Fibroblast of pulmonary artery (primary cell): ENCODE measurements around the gene LDLR.
"Not testable (repeated sequence)": the region's sequence is repeated elsewhere in the genome, so short reads cannot be mapped to it uniquely, and the experiment has no call there.

Experiments used
- DNase-seq: peaks from one replicate; pipeline ENCODE4 v3.0.0-alpha.2; 2010; ENCODE audit warnings: low read depth
- H3K4me3 ChIP-seq: replicated peaks from 2 replicates; pipeline ENCODE4 v1.5.1; 2011; ENCODE audit warnings: low read depth, mild to moderate bottlenecking, control low read depth, low read length, moderate library complexity
- TF ChIP-seq, protein P1 (sequence below): IDR thresholded peaks from 2 replicates; pipeline ENCODE4 v1.5.1; 2011; ENCODE audit warnings: mild to moderate bottlenecking, control low read depth, low read length, inconsistent platforms; ENCODE audit errors: missing control alignments

Gene LDLR

DNA sequence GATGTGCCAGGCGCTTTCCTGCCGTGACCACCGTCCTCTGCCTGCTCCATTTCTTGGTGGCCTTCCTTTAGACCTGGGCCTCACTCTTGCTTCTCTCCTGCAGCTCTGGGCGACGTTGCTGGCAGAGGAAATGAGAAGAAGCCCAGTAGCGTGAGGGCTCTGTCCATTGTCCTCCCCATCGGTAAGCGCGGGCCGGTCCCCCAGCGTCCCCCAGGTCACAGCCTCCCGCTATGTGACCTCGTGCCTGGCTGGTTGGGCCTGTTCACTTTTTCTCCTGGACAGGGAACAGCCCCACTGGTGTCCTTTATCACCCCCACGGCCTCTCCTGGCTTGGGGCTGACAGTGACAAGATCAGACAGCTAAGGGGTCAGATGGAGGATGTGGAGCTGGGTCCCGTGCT, 38.6 kb downstream of the LDLR start:
- no peak for DNase-seq
- no peak overlapping the region for H3K4me3 ChIP-seq
- TF ChIP-seq, protein P1, sequence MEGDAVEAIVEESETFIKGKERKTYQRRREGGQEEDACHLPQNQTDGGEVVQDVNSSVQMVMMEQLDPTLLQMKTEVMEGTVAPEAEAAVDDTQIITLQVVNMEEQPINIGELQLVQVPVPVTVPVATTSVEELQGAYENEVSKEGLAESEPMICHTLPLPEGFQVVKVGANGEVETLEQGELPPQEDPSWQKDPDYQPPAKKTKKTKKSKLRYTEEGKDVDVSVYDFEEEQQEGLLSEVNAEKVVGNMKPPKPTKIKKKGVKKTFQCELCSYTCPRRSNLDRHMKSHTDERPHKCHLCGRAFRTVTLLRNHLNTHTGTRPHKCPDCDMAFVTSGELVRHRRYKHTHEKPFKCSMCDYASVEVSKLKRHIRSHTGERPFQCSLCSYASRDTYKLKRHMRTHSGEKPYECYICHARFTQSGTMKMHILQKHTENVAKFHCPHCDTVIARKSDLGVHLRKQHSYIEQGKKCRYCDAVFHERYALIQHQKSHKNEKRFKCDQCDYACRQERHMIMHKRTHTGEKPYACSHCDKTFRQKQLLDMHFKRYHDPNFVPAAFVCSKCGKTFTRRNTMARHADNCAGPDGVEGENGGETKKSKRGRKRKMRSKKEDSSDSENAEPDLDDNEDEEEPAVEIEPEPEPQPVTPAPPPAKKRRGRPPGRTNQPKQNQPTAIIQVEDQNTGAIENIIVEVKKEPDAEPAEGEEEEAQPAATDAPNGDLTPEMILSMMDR: no peak

DNA sequence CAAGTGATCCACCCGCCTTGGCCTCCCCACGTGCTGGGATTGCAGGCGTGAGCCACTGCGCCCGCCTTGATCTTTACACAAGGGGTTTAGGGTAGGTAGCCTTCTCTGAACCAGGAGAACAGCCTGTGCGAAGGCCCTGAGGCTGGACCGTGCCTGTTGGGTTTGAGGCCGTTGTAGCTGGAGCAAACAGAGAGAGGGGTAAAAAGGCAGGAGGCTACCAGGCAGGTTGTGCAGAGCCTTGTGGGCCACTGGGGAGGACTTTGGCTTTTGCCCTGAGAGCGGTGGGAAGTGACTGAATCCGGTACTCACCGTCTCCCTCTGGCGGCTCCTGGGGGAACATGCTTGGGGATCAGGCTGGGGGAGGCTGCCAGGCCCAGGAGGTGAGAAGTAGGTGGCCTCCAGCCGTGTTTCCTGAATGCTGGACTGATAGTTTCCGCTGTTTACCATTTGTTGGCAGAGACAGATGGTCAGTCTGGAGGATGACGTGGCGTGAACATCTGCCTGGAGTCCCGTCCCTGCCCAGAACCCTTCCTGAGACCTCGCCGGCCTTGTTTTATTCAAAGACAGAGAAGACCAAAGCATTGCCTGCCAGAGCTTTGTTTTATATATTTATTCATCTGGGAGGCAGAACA, 41.7 kb downstream of the LDLR start:
- H3K4me3 ChIP-seq: no peak overlapping the region
- TF ChIP-seq, protein P1: peak; percentile 91
- DNase-seq: peak; percentile 74

DNA sequence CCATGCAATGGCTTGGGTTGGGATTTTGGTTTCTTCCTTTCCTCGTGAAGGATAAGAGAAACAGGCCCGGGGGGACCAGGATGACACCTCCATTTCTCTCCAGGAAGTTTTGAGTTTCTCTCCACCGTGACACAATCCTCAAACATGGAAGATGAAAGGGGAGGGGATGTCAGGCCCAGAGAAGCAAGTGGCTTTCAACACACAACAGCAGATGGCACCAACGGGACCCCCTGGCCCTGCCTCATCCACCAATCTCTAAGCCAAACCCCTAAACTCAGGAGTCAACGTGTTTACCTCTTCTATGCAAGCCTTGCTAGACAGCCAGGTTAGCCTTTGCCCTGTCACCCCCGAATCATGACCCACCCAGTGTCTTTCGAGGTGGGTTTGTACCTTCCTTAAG, 42.2 kb downstream of the LDLR start:
- TF ChIP-seq, protein P1: no peak
- no peak overlapping the region for H3K4me3 ChIP-seq
- DNase-seq: no peak

DNA sequence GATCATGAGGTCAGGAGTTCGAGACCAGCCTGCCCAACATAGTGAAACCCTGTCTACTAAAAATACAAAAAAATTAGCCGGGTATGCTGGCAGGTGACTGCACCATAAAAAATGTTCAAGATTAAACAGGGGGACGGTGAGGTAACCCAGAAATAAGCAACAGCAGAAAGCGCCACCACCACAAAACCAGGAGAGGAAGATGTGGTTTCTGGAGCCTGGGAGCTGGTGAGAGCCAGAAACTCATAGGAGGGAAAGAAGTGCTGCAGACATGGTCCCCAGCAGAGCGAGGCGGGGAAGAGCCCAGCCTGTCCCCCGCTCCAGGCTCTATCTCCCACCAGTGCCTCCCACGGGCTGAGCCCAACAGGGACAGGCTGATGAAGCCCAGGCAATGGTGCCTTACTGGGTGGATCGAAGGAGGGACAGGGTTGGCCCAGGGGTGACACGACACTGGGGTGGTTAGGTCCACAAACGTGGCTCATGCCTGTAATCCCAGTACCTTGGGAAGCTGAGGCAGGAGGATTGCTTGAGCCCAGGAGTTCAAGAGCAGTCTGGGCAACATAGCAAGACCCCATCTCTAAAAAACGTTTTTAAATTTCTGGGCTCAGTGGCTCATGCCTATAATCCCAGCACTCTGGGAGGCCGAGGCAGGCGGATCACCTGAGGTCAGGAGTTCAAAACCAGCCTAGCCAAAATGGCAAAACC, 47.3 kb downstream of the LDLR start:
- DNase-seq: no peak
- no peak overlapping the region for H3K4me3 ChIP-seq
- TF ChIP-seq, protein P1: no peak

DNA sequence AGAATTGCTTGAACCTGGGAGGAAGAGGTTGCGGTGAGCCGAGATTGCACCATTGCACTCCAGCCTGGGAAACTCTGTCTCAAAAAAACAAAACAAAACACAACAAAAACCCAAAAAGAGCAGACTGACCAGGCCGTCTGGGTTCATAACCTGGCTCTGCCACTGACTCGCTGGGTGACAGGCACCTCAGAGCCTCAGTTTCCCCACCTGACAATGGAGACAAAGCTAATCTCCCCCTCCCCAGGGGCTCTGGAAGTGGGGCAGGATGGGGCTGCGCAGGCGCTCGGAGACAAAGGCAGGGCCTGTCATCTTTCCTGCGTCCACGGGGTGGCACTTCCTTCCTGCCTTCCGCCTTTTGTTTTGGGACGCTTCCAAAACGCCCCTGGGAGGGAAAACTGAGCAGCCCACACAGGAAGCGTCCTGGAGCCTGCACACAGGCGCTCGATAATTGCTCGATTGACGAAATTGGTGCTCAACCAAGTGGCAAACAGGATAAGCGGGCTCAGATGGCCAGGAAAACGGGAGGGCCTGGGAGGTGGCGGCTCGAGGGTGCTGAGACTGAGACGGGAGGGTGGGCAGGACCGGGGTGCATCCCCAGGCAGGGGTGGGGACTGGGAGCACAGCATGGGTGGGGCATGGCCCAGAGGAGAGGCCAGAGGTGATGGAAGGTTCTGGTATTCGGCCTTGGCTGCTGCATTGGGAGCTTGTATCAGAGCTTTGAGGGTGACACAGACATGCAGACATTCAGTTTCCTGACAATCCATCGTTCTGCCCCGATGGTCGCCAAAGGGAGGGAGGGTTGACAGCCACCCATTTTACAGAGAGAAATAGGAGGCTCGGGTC, 48.5 kb downstream of the LDLR start:
- TF ChIP-seq, protein P1: peak; percentile 68
- DNase-seq: peak; percentile 91
- peak overlapping the region; percentile 14 for H3K4me3 ChIP-seq

DNA sequence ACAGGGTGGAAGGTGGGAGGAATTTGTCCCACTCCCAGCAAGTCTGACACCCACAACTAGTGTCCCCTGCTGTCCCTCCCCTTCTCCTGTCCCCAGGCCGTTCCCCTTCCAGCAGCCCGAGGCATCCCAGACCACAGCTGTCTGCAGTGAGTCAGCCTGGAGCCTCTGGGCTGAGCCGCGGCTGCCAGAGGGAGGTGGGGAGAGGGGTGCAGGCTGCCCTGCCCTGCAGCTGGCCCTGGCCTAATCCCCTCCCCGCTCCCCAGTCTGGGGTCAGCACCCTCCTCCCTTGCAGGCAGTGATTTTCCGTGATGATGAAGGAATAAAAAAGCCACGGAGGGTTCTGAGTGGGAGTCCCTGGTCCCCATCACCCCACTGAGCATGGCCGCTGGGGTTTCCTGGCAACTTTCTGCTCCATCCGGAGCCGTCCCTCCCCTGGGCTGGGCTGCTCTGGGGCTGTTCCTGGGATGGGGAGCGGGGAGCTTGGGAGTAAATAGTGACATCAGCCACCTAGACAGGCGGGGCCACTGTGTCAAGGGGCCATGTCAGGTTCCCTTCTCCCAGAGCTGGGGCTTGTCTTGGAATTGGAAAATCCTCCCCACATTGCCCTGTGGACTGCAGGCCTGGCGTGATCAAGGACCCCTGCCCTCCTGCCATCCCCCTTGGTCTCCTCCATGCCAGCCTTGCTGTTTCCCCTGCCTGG, 49.5 kb downstream of the LDLR start:
- TF ChIP-seq, protein P1: no peak
- no peak overlapping the region for H3K4me3 ChIP-seq
- DNase-seq: peak; percentile 79

DNA sequence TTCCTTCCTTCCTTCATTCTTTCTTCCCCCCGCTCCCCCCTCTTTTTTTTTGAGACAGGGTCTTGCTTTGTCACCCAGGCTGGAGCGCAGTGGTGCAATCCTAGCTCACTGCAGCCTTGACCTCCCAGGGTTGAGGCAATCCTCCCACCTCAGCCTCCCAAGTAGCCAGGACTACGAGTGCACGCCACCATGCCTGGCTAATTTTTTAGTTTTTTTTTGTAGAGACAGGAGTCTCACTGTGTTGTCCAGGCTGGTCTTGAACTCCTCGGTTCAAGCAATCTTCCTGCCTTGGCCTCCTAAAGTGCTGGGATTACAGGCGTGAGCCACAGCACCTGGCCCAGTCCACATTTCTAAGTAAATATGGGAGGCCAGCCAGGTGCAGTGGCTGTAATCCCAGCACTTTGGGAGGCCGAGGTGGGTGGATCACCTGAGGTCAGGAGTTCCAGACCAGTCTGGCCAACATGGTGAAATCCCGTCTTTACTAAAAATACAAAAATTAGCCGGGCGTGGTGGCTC, 50.8 kb downstream of the LDLR start:
- not testable (repeated sequence) for H3K4me3 ChIP-seq, DNase-seq
